Stimulated activated CD8-positive, alpha-beta memory T cell treated with anti-CD3 and anti-CD28 coated beads, Interleukin-12 subunit alpha, Interleukin-12 subunit beta, amount 100 ng/mL, for 4 hours (primary cell): ENCODE measurements around the gene ANXA2.
A peak's percentile ranks its signal among the peaks of the same experiment; 100 is the strongest.
"Not testable (repeated sequence)": the region's sequence is repeated elsewhere in the genome, so short reads cannot be mapped to it uniquely, and the experiment has no call there.

Experiments
- DNase-seq: peaks from one replicate; pipeline ENCODE4 v3.0.0-alpha.2; 2020; ENCODE audit warnings: low read depth

The ANXA2 gene

DNA sequence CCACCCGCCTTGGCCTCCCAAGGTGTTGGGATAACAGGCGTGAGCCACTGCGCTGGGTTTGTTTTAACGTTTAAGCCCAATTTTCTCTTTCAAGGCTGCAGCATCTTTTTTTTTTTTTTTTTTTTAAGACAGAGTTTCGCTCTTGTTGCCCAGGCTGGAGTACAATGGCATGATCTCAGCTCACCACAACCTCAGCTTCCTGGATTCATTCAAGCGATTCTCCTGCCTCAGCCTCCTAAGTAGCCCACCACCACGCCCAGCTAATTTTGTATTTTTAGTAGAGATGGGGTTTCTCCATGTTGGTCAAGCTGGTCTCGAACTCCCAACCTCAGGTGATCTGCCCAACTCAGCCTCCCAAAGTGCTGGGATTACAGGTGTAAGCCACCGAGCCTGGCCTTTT lies 12.6 kb upstream of the ANXA2 start:
- DNase-seq, result not testable (repeated sequence)

DNA sequence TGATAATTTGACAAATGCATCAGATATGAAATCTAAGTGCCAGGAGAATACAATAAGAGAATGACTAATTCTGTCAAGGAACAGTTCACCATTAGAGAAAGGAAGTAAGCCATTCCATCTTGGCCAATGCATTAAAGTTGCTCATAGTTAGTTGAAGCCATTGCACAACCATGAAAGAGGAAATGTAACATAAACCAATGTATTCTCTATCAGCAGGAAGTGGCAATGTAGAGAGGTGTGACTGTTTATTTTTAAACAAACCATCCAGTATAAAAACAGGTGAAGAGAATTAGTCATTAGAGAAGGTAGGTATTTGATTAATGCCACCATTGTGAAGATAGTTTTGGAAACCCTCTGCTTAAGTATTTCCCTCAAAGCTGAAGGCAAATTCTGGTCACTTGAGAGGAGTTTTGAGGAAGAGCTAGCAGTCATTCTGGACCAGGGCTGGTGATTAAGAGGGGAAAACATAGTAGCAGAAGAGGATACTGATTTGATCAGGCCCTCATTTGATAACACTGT lies 10.7 kb upstream of the ANXA2 start:
- DNase-seq, result no peak

DNA sequence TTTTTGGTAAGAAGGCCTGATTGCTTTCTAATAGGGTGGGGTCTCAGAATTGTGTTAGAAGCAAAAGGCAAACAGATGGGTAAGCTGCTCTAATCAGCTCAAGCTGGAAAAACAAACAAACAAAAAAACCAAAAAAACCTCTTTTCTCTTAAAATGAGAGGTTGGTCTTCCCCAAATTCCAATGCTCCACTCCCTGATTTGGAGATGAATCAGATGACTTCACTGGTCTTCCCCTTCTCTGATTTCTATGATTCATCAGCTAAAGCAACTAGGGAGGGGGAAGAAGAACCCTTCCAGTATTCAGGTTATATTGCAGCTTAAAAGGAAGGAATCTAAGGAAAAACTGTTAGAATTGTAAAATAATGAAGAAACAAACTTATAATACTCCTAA lies 9.6 kb upstream of the ANXA2 start:
- no peak for DNase-seq

DNA sequence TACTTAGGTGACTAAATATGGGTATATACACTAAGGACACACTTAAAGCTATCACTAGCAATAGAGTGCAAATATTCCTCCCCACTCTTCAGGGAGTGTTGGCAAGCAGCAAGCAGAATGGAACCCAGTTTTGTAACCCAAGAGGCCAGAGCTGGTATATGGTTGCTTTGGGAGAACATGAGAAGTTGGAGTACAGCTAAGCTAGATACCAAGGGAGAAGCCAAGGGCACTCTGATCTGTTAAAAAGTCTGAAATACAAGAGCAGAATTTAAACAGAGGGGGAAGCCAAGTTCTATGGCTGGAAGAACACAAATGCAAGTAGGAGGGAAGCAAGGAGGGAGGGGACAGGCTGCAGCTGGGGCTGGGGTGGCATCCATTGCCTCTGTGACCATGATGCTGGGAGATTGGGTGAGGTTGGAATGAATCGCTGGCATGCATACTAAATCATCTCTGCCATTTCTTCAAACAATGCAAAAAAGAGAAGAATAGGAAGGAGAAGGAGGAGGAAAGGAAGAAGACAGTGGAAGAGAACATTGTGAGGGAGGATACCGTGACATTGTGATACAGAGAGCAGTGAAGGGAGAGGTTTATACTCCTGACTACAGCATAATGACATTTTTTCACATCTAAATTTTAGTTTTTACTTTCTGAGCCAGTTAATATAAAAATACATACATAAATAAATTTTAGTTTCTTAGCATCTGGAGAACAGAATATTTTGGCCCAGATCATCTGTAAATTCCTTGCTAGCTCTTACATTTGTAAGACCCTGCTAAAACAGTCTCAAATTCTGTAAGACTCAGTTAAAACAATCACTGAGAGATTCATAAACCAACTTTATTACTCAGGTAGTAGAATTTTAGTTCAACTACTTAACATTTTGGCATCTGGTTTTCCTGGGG lies 9.0 kb upstream of the ANXA2 start:
- DNase-seq, result no peak

DNA sequence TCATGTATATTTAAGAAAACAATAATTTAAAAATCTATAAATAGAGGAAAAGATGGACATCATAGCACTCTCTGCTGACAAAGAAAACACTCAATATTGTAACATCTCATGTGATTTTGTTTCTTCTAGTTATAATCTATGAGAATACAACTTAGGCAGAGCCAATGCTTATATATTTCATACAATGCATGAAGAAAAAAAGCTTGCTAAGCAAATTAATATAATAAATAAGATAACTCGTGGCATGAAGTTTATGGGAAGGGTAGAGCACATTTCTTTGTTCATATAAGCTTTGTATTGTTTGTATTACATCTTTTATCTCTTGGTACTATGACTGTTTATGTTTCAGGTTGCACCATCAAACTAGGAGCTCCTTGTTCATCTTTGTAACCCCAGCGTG lies 7.6 kb upstream of the ANXA2 start:
- DNase-seq, result no peak

DNA sequence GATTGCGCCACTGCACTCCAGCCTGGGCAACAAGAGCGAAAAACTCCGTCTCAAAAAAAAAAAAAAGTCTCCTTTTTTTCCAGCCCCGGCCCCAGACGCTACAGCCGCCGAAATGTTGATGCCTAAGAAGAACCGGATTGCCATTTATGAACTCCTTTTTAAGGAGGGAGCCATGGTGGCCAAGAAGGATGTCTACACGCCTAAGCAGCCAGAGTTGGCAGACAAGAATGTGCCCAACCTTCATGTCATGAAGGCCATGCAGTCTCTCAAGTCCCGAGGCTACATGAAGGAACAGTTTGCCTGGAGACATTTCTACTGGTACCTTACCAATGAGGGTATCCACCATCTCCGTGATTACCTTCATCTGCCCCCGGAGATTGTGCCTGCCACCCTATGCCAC lies 6.6 kb upstream of the ANXA2 start:
- not testable (repeated sequence) for DNase-seq

DNA sequence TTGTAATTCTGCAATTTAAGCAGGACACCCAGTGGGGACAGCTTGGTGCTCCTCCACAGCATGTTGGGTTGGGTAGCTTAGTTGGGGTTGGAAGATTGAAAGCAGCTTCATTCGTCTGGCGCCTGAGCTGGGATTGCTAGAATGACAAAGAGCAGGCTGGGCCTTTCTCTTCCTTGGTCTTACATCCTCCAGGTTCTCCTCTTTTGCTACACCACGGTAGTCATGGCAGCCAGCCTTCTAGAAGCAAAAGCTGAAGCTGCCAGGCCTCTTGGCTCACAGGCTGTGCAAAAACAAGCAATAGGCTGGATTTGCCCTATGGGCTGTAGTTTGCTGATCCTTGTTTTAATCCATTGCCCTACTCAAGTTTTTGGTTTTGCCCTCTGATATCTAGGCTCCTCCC lies 3.2 kb upstream of the ANXA2 start:
- DNase-seq, result no peak

DNA sequence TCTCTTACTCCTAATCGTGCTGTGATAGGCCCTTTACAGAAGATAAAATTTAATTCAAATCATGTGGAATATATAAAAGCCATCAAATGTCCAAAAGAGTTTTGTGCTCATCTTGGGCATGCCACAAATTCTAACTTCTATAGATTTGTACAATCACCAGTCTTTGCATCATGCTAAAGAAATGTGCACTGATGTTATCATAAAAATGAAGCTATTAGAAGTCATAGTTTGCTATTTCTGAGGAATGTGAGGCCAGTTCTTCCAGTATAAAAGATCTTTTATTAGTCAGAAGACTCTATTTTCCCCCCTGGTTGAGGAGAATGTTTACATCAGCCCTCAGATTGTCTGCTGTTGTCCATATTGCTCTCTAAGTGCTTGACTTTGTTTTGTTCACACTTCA lies 2.1 kb upstream of the ANXA2 start:
- DNase-seq, result no peak

DNA sequence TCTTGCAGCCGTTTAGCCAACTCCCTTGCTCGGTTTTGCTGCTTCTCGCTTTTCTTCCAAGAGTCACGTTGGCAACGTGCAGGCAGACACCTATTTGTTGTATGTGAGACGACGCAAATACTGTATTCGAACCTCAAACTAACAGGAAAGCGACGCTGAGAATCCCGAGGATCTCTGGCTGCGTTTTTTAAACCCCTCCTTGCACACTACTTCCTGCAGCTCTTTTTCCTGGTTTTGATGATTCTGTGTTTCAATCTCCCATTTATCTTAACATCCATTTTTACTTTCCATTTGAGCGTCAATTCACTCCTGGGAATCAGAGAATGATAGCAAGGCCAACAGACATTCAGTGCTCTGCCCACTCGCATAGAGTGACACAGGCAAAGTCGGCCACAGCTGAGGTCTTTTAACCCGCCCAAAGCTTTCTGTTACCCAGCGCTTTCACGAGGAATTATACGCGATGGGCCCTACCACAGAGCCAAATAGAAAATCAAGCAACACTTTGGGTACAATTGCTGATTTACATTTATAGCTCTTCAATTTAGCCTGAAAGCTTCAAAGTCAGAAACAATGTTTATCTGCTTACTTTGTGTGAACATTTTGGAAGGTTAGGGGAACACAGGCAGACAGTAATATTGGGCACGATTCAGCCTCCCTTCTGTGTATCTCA lies 1.6 kb upstream of the ANXA2 start:
- DNase-seq, result no peak

DNA sequence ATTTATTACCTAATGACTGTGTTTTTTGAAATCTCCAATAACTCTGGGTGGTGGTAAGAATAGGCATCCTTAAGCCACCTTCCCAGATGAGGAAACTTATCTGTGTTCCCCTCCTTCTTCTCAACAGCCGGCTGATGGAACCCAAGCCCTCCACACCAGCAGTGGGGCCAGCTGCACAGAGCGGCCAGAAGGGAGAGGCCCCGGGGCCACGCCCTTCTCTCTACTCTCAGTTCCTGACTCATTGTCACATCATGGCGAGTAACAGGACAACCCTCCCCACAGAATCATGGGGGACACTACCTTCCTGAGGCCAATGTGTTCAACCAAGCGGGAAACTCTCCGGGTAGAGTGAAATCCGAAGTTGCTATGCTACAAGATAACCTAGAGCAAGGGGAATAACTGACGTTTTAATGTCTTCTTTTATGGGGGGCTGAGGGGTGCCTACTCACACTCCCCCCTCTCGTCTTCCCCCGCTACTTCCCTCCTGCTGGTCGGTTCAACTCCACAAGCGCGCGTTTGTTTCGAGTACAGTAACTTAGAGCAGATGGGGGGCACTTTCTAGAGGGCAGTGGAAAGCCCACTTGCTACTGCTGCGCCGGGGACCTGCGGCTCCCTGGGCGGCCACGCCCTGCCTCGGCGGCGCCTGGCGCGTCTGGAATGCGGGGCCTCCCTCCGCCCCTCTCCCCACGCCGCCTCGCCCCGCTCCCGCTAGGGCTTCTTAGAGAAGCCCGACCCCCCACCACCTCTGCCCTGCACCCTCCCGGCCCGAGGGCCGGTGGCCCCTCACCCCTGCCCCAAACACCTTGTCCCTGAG lies 621 bp downstream of the ANXA2 start:
- DNase-seq, result peak; percentile 19

DNA sequence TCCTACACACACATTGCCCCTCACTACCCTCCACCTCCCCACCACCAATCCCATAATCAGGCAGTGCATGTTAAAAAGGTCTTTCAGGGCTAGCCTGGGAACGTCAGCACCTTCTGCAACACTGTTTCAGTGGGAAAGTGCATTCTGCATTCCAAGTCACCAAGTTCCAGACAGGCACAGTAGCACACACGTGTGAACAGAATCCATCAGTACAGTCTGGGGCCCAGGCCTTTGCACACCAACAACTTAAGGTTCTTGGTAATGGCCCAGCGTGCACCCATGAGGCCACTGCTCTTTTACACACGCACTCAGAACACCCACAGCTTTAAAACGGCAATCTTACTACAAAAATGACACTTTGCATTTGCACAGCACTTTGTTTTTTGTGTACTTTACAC lies 1.2 kb downstream of the ANXA2 start:
- DNase-seq, result no peak

DNA sequence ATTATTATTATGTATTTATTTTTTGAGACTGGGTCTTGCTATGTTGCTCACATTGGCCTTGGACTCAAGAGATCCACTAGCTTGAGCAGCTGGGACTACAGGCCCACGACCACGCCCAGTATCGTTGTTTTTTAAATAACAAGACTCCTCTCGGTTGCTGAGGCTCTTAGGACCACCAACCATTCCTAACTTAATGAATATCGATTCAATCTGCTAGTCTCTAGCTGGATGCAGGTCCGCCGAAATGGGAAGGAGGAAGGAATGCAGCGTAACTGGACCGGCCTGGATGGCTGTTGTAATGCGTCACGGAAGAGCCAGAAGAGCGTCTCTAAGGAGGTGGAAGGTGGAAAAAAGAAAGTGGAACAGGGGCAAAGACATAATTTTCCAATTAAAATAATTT lies 1.7 kb downstream of the ANXA2 start:
- no peak for DNase-seq

DNA sequence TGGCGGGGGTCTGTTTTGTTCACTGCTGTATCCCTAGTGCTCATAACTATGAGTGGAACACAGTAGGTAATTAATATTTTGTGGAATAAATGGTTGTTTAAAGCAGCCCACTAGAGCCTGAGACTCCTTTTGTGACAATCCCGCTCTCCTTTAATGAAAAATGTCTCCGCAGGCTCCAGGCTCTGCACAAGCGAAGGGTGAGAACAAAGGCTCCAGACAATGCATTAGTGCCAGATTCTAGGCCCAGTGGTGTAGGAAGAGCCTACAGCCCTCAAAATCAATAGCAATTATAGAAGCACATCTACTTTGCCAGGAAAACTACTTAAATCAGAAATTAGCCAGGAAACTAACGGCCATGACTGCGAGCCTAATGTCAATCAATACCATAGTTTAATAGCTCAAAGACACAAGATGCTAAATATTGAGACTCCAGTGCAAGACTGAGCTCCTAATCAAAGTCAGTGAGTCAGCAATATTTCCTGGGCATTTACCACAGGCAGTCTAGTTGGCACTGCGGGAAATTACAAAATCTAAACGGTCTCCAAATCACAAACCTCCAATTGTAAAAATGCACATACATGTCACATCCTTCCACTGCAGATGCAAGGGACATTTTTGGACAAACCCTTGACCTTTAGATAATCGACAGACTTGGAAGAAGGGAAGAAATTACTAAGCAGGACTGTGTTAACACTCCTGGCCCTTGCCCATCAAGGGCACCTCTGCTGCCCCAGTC lies 2.3 kb downstream of the ANXA2 start:
- DNase-seq, result no peak

DNA sequence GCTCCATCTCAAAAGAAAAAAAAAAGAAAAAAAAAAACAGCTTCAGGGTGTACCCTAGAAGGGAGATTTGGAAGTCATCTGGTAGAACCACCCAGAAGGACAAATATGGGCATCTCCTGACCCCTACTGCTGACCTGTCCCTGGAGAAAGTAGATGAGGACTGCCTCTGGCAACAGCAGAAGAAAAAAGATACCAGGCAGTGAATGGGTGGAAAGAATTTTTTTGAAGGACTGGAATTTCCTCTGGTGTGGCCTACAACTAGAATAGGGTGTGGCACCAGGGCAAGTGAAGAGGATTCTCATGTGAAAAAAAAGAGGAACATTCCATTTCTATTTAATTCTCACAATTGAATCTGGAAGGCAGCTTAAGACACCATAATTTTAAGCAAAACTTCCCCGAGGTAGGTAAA lies 3.1 kb downstream of the ANXA2 start:
- no peak for DNase-seq

DNA sequence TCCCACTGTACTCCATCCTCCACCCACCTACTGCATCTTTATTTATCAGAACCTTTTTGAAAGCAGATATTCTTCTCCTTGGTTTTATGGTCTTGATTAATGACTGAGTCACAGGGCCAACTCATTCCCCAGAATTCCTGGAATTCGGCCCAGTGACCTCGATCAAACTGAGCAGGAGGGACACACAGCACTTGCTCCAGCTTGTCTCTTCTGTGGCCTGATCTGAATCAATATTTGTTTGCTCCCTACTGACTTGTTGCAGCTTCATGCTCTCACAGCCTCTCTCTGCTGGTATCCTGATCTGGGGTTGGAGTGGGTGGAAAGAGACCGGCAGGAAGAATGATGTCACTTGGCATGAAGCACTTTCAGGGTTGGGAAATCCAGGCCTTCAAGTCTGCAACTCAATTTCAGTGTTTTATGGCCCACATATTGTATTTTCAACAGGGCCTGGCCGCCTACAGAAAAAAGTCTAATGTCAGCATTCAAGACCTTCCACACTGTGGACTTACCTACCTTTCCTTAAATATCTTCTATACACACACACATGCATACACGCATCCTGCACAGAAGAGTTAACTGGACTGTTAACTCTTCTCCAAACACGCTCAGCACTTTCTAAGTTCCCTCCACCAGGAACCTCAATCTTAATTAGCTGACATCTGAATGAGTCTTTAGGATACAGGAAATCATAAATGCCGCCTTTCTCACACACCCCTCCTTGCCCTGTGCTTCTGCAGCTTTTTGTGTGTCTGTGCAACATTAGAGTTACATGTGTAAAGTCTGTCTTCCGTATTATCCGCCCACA lies 4.6 kb downstream of the ANXA2 start:
- no peak for DNase-seq

DNA sequence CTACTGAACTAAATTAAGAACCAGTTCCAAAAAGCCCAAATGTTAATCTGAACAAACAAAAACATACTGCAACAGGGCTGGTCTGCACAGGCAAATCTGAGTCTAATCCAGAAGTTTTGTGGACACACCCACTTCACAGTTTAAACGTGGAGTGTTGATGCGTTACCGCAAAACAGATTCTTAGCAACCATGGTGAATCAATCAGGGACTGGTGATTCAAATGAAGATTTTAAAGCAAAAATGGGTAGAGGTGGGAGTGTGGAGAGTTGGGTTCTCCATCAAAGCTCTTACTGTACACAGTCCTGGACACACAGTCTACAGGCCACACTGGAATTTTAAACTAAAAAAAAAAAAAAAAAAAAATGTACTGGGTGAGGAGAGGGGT lies 5.2 kb downstream of the ANXA2 start:
- no peak for DNase-seq

DNA sequence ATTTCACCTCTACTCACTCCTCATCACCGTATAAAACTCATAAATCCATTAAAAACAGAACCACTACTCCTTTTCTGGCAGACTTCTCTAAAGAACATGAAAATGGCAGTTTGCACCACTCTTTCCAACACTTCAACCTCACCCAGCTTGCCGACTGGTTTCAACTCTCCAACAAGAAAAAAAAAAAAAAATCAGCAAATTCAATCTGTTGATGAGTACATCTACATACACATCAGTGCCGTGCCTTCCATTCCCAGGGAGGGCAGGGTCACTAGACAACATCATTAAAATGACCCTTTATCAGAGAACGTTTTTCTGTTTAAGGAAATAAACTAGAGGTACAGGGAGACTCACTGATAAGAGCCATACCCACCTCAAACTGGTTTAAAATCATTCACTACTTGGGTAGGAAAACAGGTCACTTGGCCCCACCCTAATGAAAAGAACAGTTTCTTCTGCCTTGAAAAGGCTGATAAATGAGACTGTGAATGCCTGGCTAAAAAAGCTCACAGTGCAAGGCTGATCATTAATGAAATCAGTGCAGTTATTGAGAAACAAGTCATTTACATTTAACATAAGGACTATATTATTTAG lies 6.0 kb downstream of the ANXA2 start:
- no peak for DNase-seq

DNA sequence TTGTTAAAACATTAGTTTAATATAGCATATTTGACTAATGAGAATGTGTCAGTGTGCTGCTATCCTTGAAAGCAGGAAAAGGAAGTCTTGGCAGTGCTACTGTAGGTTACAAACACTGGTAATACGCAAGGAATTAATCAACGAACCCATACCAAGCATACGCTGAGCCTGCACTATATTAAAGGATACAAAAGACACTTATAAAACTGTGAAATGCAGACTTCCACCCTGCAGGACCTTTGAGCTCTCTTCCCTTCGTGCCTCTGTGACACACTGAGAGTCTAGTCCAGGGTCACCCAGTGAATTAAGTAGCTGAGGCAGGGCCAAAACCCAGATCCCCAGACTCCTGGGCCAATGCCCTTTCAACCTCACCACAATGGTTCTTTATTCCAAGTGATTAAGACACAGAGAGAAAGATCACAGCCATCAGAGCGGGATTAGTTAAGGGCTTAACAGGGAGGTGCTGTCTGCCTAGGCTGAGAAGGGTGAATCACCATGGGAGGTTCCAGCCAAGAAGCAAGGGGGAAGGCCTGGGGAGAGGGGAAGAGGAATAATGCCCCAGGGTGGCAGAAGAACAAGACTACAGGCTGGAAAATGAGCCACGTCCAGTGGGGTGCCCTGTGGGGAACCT lies 6.8 kb downstream of the ANXA2 start:
- no peak for DNase-seq

DNA sequence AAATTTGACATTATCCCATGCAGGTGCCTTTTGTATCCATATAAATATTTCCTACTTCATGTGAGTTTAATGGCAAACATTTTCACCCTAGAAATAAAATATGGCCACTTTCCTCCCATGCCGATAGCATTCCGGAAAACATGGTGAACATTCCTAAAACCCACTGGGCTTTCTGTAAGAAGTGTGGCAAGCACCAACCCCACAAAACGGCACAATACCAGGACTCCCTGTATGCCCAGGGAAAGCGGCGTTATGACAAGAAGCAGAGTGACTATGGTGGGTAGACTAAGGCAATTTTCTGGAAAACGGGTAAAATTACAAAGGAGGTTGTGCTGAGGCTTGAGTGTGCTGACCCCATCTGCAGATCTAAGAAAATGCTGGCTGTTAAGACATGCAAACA lies 7.6 kb downstream of the ANXA2 start:
- DNase-seq, result no peak
